ENCODE data around the gene CALHM6.
"Not testable (repeated sequence)": the region's sequence is repeated elsewhere in the genome, so short reads cannot be mapped to it uniquely, and the experiment has no call there.

CALHM6 gene

GRCh38 chr6:116476002-116476678, 15.0 kb downstream of the CALHM6 start:
- no peak for DNase-seq (ENCODE audit: low read depth)

GRCh38 chr6:116482780-116483179, 21.6 kb downstream of the CALHM6 start:
- DNase-seq (ENCODE audit: low read depth), result no peak

DNA sequence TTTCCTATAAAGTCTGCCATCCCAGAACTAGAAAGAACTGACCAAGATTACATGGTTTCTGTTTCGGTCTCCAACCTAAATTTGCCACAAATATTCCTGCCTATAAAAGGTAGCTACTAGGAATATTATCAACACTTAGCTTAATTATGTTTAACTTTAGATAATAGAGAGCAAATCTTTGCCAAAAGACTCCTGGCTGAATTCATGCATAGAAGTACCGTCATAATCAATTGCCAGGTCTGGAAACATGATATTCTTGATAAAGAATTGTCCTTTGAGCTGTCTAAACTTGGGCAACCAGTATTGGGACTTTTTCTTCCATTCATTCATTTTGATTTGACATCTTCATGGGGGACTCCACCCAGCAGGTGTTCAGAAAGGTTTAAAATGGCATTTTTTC, 22.4 kb downstream of the CALHM6 start:
- DNase-seq (ENCODE audit: low read depth), result no peak

DNA sequence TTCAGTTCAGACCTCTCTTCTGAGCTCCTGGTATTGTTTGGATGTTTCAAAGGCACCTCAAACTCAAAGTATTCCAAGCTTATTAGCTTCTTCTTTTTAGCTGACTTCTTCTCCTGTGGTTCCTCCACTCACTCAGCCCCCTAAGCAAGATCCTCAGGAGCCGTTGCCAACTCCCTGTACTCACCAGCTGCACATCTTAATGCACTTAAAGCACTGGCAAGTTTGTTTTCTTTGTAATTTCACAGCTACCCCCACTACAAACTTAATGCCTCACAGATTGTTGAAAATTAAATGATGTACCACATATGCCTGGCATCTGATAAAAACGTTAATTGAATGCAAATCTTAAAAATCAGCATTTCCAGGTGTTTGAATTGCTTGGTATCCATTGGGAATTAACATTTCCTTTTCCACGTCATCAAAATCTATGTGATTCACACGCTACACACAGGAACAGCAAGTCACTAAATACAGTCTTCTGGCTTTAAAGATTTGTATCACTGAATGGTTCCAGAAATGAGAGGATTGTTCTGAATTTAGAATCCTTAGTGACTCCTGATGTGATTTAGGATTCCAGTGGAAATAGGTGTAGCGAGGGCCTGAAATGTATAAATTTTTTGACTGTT, 24.5 kb downstream of the CALHM6 start:
- DNase-seq (ENCODE audit: low read depth), result peak; percentile 2

DNA sequence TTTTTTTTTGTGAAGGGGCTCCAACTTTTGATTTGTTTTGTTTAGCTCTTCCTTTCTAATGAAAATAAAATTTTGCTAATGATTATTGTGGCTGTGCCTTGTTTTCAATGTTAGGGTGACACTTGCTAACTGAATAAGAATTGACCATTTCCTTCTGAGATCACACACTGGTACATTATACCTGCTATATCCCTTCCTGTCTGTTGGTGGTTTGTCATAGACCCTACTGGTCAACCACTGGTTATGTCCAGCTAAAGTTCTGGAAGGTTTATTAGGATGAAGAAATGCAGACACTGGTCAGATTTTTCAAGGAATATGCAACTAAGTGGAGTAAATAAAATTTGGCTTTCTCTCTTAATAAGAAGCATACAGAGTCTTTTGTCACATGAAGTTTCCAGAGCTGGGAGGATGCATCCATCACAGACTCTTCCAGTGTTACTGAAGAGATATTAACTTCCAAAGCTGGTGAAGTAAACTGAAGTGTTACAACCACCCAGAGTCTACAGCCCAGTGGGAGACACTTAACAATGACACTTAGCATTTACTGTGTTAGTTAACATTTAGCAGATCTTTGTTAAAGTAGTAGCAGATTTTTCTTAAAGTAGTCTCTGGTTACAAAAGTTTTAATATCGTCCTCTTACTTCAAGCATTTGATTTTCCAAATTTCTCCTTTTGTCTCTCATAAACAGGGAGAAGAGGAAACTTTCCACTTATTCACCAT, 30.6 kb downstream of the CALHM6 start:
- no peak for DNase-seq (ENCODE audit: low read depth)

GRCh38 chr6:116492331-116493067, 31.3 kb downstream of the CALHM6 start:
- DNase-seq (ENCODE audit: low read depth), result no peak

DNA sequence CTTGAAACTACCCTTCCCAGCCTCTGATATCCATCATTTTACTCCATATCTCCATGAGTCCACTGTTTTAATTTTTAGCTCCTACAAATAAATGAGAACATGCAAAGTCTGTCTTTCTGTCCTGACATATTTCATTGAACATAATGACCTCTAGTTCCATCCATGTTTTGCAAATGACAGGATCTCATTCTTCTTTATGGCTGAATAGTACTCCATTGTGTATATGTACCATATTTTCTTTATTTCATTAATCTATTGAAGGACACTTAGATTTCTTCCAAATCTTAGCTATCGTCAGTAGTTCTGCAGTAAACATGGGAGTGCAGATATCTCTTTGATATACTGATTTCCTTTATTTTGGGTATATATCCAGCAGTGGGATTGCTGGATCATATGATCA, 34.0 kb downstream of the CALHM6 start:
- DNase-seq (ENCODE audit: low read depth), result not testable (repeated sequence)

GRCh38 chr6:116497113-116497676, 36.0 kb downstream of the CALHM6 start:
- no peak for DNase-seq (ENCODE audit: low read depth)

GRCh38 chr6:116500969-116501433, 39.8 kb downstream of the CALHM6 start:
- DNase-seq (ENCODE audit: low read depth), result no peak

GRCh38 chr6:116507324-116507723, 46.1 kb downstream of the CALHM6 start:
- DNase-seq (ENCODE audit: low read depth), result no peak

DNA sequence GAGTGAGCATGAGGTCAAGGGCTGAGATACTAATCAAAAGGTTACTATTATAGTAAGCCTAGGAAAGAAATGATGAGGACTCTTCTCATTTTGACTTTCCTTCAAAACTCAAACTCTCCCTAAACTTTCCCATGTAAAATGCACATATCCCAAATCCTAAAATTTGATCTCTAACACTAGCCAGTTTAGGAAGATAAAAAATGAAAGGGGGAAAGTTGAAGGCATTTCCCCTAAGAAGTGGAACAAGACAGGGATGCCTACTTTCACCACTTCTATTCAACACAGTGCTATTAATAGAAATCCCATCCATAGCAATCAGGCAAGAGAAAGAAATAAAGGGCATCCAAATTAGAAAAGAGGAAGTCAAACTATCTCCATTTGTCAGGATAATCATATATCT, 47.4 kb downstream of the CALHM6 start:
- no peak for DNase-seq (ENCODE audit: low read depth)

DNA sequence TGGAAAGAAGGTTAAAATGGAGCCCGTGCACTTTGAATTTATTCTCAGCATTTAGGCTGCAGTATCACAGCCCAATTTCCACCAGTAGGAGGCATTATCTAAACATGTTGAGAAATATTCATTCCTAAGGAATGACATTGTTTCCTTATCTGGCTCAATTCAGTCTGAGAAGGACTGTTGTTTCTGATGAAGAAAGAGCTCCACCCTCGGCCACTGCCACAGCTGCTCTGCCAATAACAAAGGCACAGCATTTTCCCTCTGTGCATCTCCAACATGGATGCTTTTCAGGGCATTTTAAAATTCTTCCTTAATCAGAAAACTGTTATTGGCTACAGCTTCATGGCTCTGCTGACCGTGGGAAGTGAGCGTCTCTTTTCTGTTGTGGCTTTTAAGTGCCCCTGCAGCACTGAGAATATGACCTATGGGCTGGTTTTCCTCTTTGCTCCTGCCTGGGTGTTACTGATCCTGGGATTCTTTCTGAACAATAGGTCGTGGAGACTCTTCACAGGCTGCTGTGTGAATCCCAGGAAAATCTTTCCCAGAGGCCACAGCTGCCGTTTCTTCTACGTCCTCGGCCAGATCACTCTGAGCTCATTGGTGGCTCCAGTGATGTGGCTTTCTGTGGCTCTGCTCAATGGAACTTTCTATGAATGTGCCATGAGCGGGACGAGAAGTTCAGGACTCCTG, 50.4 kb downstream of the CALHM6 start, which contains the start of gene CALHM5:
Gene CALHM5 (plus strand): TSS at position 216 of the 687 bp plus-strand sequence. CDS start 58 bp downstream, at position 274.
- peak; percentile 77 for DNase-seq (ENCODE audit: low read depth)

DNA sequence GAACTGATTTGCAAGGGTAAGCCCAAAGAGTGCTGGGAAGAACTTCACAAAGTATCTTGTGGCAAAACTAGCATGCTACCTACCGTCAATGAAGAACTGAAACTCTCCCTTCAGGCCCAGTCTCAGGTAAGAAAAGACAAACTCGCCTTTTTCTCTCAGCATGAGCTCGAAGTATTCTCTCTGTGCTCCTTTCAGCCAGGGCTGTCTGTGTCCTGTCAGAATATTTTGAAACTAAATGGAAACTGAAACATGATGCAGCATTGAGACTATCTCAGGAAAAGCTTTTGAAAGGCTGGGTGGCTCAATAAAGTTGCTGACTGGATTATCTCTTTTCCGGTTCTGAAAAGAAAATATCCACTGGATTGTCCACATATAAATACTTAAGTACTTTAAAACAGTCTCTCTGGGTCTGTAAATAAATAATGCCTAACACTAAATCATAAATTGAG, 51.0 kb downstream of the CALHM6 start:
- no peak for DNase-seq (ENCODE audit: low read depth)

- DNase-seq (ENCODE audit: low read depth), result no peak
Measured at GRCh38 chr6:116512734-116513133, 51.6 kb downstream of the CALHM6 start.

Data from fibroblast of the conjunctiva (primary cell).